Measurements from ENCODE around the gene AKT3. TPM values are rescaled to one million over a fixed set of nuclear protein-coding genes. Genes with fewer than 3 reads are reported as not detected.

The AKT3 gene
- total and polyA plus RNA-seq, 7 donors: 2.1 to 105 (median 66.4) TPM

DNA sequence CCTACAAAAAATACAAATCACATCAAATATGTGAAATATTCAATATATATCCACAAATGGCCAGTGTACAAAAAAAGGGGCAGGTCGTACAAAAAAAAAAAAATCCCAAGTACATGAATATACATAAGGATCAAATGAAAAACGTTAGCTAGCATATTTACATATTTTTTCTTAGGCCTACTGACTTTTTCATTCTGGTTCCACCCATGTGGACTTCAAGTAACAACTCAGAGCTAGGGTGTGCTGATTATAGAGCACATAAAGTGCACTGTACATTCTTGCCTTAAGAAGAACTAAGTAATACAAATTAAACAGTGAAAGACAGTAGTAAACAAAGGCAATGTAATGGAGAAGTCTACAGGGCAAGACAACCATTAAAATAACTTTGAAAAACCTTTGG, 297.0 kb downstream of the AKT3 start:
- H3K4me3 ChIP-seq: no peak overlapping the region
- H3K27me3 ChIP-seq: no peaks in the 10 kb centered on the region
- peaks cover 0 to 7% (median 2%) of the 10 kb centered on the region in 4 donors for H3K4me1 ChIP-seq
- 58 to 78% methylated on average over 2 of the region's 2 CpGs for WGBS, 2 donors
- H3K27ac ChIP-seq: no peak overlapping the region
- DNase-seq: no peak
- no peaks in the 10 kb centered on the region for H3K9me3 ChIP-seq
- no peak for TF ChIP-seq EP300 (IDR thresholded peaks at IDR 0.05)
- no peak for TF ChIP-seq CTCF (IDR thresholded peaks at IDR 0.05)
- TF ChIP-seq POLR2AphosphoS5 (IDR thresholded peaks at IDR 0.05): no peak
- no peak for TF ChIP-seq POLR2A (IDR thresholded peaks at IDR 0.05)
- intact Hi-C loops (cut with DNase I): no loop called here
- no peaks in the 10 kb centered on the region for H3K36me3 ChIP-seq

DNA sequence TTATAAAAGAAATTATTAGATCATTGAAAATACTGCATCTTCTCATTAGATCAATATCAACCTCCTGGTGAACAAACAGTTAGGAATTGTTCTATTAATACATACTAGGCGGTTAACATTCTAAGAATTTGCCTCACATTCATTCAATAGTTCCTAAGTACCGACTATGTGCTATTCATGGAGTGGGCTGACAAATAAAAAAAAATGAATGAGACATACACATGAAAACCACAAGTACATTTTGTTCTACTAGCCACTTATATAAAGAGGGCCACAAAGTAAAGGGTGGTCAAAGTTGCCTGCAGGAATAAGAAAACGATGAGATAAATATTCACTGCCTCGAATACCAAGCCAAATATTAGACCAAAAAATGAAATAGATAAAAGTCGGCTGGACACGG, 299.8 kb downstream of the AKT3 start:
- TF ChIP-seq CTCF (IDR thresholded peaks at IDR 0.05) (no peak), POLR2A (IDR thresholded peaks at IDR 0.05) (no peak), EP300 (IDR thresholded peaks at IDR 0.05) (no peak), POLR2AphosphoS5 (IDR thresholded peaks at IDR 0.05) (no peak)
- 93 to 94% methylated on average over 6 of the region's 6 CpGs for WGBS, 2 donors
- Histone ChIP-seq H3K4me3 (no peak overlapping the region), H3K27ac (no peak overlapping the region), H3K36me3 (peaks cover 0 to 5% (median 0%) of the 10 kb centered on the region in 4 donors), H3K9me3 (no peaks in the 10 kb centered on the region), H3K27me3 (no peaks in the 10 kb centered on the region), H3K4me1 (peaks cover 0 to 4% (median 0%) of the 10 kb centered on the region in 4 donors)
- no peak for DNase-seq
- intact Hi-C loops (cut with DNase I): no loop called here

- H3K27ac ChIP-seq: no peak overlapping the region
- H3K4me1 ChIP-seq: peaks cover 0 to 4% (median 0%) of the 10 kb centered on the region in 4 donors
- no peak for DNase-seq
- H3K9me3 ChIP-seq: no peaks in the 10 kb centered on the region
- H3K27me3 ChIP-seq: no peaks in the 10 kb centered on the region
- H3K4me3 ChIP-seq: no peak overlapping the region
- no peak for TF ChIP-seq CTCF (IDR thresholded peaks at IDR 0.05)
- no peak for TF ChIP-seq POLR2A (IDR thresholded peaks at IDR 0.05)
- TF ChIP-seq EP300 (IDR thresholded peaks at IDR 0.05): no peak
- TF ChIP-seq POLR2AphosphoS5 (IDR thresholded peaks at IDR 0.05): no peak
- H3K36me3 ChIP-seq: peaks cover 0 to 6% (median under 1%) of the 10 kb centered on the region in 4 donors
- intact Hi-C loops (cut with DNase I): no loop called here
These were observed 300.3 kb downstream of the AKT3 start for GRCh38 chr1:243549791-243550190.

DNA sequence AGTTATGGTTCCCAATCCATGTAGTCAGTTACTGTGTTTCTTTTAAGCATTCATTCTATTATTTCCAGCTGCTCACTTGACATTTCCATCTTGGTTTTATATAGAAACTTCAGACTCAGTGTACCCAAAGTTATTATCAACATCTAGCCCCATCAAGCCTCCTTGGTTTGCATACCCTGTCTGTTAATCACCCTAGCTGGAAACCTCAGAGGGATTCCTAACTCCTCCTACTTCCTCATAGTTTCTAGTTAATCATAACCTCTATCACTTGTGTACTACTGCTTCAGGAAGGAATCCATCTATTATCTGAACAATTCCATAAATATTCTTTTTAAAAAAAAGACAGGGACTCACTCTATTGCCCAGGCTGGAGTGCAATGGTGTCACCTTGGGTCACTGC, 300.9 kb downstream of the AKT3 start:
- intact Hi-C loops (cut with DNase I): no loop called here
- TF ChIP-seq CTCF (IDR thresholded peaks at IDR 0.05) (no peak), POLR2AphosphoS5 (IDR thresholded peaks at IDR 0.05) (no peak), POLR2A (IDR thresholded peaks at IDR 0.05) (no peak), EP300 (IDR thresholded peaks at IDR 0.05) (no peak)
- Histone ChIP-seq H3K27me3 (no peaks in the 10 kb centered on the region), H3K36me3 (peaks cover 0 to 12% (median 3%) of the 10 kb centered on the region in 4 donors), H3K4me3 (no peak overlapping the region), H3K9me3 (no peaks in the 10 kb centered on the region), H3K27ac (no peak overlapping the region), H3K4me1 (peaks cover 0 to 4% (median 0%) of the 10 kb centered on the region in 4 donors)
- no peak for DNase-seq

- Histone ChIP-seq H3K27ac (no peak overlapping the region), H3K4me3 (no peak overlapping the region), H3K36me3 (peaks cover 0 to 14% (median 3%) of the 10 kb centered on the region in 4 donors), H3K4me1 (peaks cover 0 to 4% (median 0%) of the 10 kb centered on the region in 4 donors), H3K9me3 (no peaks in the 10 kb centered on the region), H3K27me3 (no peaks in the 10 kb centered on the region)
- TF ChIP-seq EP300 (IDR thresholded peaks at IDR 0.05): no peak
- TF ChIP-seq CTCF (IDR thresholded peaks at IDR 0.05): no peak
- TF ChIP-seq POLR2AphosphoS5 (IDR thresholded peaks at IDR 0.05): no peak
- no peak for TF ChIP-seq POLR2A (IDR thresholded peaks at IDR 0.05)
- intact Hi-C loops (cut with DNase I): no loop called here
- WGBS, 2 donors: 96% methylated on average over 1 of the region's 1 CpG
- no peak for DNase-seq
These were observed 301.5 kb downstream of the AKT3 start for GRCh38 chr1:243548516-243548915.

Measured in sigmoid colon (tissue), 7 donors.